ENCODE measurements around the gene FAF2. TPM values are rescaled to one million over a fixed set of nuclear protein-coding genes. Genes with fewer than 3 reads are reported as not detected.

Gene FAF2

Small RNA genes lying within 50 kb of the gene (small RNA-seq; reads per million reads assigned to genes)
- not detected for gene AC010297.1
- not detected for gene RF00019
- not detected for gene RN7SL684P
